GM19351 (cell line): ENCODE results near the gene SELPLG.

Experiments used
- ATAC-seq: cut with Tn5 transposase; IDR thresholded peaks from one replicate; pipeline ENCODE4 v1.9.1; 2021; ENCODE audit warnings: mild to moderate bottlenecking, moderate library complexity; ENCODE audit not compliant: unreplicated experiment

SELPLG gene

DNA sequence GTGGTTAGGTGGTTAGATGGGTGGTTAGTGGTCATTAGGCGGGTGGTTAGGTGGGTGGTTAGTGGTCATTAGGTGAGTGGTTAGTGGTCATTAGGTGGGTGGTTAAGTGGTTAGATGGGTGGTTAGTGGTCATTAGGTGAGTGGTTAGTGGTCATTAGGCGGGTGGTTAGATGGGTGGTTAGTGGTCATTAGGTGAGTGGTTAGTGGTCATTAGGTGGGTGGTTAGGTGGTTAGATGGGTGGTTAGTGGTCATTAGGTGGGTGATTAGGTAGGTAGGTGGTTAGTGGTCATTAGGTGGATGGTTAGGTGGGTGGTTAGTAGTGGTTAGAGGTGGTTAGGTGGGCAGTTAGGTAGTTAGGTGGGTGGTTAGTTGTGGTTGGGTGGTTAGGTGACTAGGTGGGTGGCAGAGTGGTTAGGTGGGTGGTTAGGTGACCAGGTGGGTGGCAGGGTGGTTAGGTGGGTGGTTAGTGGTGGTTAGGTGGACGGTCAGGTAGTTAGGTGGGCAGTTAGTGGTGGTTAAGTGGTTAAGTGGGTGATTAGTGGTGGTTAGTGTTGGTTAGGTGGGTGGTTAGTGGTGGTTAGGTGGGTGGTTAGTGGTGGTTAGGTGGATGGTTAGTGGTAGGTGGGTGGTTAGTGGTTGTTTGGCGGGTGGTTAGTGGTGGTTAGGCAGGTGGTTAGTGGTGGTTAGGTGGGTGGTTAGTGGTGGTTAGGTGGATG lies 27.8 kb downstream of the SELPLG start:
- no peak for ATAC-seq

DNA sequence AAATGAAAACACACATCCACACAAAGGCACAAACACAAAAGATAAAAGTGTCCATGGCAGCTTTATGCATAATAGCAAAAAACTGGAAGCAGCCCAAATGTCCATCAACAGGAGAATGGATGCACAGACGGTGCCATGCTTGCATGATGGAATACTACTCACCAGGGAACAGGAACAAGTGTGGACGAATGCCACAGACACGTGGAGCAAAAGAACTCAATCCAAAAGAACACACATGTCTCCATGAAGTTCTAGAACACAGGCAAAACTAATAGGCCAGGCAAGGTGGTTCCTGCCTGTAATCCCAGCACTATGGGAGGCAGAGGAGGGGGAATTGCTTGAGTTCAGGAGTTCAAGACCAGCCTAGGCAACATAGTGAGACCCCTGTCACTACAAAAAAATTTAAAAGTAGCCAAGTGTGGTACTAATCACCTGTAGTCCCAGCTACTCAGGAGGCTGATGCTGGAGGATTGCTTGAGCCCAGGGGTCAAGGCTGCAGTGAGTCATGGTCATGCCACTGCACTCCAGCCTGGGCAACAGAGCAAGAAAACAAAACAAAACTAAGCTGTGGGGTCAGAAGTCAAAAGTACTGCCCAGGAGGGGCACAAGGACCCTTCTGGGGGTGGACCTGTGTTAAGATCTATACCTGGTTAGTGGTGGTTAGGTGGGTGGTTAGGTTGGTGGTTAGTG lies 28.5 kb downstream of the SELPLG start:
- no peak for ATAC-seq

DNA sequence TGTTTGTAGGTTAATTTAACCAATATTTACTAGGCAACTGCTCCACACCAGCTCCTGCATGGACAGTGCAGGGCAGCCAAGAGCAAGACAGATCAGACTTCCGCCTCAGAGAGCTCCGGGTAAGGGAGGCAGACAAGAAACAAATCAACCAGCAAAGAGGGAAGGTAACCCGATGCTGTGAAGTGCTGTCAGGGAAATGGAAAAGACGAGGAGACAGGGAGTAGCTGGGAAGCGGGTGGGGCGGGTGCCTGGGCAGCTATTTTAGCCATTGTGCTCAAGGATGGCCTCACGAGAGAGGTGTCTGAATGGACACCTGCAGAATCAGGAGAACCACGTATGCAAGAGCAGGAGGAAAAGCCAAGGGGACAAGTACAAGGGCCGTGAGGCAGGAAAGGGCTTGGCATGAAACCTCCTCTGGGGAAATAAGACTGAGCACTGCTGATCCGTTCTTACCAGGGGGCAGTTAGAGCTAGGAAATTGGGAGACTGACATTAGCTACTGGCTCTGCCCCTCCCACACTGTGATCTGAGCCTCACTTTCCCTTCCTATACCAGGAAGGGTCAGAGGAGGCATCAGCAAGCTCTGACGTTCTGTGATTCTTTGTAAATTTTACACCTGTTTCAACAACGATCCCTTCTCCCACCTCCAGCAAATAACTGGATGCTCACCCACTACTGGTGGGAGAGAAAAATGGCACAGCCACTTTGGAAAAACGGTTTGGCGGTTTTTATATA lies 29.3 kb downstream of the SELPLG start:
- no peak for ATAC-seq

DNA sequence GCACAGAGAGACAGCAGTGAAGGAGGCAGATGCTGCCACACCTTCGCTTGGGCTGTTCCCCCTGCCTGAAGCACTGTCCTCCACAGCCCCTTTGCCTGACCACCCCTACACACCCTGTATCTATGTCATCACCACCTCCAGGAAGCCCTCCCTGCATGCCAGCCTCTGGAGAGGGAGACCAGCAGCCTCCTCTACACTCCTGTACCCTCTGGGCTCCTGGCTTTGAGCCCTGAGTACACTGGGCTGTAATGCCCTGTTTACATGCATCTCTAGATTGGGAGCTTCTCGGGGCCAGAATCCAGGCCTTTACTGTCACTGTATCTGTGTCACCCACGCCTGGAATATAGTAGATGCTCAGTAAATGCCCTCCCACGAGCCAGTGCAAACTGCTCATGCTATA lies 30.0 kb downstream of the SELPLG start:
- no peak for ATAC-seq

DNA sequence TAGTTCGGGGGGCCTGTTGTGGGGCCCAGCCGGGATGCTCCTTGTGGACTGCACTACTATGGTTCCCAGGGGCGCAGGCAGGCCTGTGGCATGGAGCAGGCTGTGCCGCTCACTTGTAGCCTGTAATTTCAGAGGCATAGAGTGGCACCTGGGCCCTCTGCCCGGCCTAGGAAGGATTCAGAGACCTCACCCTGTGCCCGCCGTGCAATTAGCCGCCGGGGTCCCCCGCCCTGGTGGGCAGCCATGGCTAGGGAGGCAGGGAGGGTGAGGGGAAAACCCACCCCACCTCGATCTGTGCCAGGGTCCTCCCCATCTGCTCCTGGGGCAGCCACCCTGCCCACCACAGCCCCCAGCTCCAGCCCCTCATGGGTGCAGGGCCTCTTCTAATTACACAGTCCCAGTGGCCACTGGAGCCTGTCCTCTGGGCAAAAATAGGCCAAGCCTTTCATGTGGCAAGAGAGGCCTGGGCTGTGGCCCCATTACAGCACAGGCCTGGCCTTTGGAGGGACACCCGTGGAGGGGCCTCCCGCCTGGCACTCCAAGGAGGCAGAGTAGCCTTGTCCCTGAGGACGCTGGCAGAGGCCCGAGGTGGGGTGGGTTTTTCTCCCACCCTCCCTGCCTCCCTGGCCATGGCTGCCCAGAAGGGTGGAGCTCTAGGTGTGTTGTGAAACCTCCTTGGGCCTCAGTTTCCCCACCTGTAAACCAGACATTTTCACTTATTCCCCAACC lies 30.6 kb downstream of the SELPLG start:
- no peak for ATAC-seq

DNA sequence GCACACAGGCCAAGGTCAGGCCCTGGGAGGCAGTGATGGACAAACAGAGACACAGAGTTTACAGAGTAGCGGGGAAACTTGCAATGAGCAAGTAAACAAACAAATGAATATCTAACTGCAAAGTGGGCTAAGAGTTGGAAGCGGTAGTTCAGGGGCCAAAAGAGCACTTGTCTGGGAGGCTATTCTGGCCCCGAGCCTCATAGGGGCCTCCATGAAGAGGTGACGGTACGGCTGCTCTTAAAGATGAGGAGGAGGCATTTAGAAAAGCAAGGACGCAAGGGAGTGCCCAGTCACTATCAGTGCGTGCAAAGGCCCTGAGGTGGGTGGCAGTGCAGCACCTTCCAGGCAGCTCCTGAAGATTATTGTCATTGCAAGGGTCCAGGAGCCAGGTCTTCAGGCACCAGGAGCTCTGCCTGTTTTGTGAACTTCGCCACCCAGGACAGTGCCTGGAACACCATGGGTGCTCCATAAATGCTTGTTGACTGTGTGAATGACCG lies 31.4 kb downstream of the SELPLG start:
- ATAC-seq, result no peak

DNA sequence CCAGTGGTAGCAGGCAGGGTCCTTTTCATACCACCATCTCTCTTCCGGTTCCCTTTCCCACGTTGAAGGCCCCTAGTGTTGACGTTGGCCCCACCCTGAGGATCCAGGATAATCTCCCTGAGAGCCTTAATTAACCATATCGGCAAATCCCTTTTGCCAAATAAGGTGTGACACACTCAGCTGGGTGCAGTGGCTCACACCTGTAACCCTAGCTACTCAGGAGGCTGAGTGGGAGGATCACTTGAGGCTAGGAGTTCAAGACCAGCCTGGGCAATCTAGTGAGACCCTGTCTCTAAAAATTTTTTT lies 33.0 kb downstream of the SELPLG start:
- no peak for ATAC-seq

DNA sequence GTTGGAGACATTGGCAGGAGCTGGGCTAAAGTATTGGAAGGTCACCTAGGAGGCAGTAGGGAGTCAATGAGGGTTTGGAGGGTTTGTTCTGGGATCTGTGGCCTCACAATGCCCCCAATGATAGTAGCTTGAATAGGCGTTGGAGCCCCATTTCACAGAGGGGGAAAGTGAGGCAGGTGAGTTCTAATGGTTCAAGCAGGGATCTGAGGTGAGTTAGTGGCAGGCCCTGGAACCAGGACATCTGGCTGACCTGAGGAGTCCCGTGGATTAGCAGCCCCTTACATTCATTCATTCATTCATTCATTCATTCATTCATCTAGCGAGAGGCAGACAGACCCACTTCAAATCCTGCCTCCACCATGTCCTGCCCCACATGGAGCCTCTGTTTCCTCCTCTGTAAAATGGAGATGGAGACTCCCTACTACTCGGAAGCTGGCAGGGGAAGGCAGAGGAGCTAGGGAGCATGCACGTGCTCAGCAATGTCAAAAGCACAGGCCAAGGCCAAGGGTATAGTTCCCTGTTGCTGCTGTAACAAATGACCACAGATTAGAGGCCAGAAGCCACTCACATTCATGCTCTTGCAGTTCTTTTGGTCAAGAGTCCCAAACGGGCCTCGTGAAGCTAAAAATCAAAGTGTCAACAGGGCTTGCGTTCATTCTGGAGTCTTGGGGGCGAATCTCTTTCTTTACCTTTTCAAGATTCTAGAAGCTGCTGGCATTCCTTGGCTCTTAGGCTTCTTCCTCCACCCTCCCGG lies 33.6 kb downstream of the SELPLG start:
- ATAC-seq, result no peak

DNA sequence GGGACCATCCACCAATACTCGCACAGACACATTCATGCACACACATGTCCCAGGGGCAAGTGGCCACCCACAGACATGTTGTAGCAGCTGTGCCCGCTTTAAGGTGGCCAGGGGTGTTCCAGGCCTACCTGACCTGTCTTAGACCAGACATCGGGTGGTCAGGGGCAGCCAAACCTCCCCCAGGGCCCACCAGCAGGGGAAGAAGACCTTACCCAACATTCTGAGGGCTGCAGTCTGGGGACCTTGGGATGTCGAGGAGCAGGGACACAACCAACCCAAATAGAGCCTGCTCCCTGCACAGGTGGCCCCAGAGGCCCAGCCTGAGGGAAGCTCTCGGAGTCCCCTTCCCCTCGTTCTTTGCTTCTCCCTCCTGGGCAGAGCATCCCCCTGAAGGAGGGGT lies 34.2 kb downstream of the SELPLG start:
- no peak for ATAC-seq

DNA sequence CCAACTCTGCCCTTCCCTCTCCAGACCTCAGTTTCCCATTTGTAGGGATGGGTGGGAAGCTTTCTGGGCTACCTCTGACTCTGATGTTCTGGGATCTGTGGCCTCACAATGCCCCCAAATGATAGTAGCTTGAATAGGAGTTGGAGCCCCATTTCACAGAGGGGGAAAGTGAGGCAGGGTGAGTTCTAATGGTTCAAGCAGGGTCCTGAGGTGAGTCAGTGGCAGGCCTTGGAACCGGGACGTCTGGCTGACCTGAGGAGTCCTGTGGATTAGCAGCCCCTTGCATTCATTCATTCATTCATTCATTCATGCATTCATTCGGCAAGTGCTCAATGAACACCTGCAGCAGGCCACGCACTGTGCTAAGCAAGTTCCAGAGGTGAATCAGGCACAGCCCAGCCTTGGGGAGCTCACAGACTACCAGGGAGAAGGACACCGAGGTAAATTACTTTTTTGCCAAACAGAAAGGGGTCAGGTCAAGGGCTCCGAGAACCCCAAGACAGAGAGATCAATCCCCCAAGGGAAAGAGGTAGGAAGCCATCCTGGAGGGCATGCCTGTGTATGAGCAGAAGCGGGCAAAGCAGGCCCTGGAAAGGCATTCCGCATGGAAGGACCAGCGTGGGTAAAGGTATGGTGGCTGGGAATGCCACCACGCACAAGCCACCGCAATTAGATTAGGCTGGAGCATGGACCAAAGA lies 35.0 kb downstream of the SELPLG start:
- no peak for ATAC-seq

DNA sequence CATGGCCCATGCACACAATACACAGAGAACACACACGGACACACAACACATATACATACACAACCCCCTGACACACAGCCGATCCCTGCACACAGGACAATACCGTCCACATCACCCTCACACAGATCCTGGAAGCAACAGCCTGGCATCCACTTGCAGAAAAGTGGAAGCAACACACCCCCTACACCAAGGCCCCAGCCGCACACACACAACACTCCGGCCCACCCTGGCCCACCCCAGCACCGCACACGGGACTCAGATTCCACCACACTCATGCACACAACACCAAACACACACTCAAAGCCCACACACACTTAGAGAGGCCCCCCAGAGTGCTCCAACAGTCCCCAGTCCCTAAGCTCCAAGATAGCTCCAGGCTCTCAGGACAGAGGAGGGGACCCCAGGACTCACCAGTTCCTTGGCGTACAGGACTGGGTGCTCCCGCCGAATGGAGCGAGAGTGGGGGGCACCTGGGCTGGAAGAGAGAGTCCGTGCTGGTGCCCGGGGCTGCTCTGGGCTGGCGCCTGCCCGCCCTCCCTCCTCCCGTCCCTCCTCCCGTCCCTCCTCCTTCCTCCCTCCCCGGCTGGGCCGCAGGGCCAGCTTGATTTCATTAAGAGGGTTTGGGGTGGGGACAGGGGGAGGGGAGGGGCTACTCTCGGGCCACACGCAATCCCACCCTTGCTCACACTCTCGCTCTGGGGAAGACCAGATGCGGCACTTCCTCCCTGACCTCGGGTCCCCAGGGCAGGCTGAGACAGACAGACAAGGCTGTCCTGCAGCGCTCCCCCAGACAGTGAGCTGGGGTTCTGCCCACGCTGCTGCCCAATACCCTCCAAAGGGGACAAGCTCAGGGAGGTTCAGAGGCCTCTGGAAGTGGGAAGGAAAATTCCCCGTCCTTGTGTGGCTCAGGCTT lies 35.9 kb downstream of the SELPLG start, which contains the start of gene TMEM119:
TMEM119 (minus strand) TSS at position 526 of the 913 bp plus-strand sequence. CDS start 5,701 bp downstream, outside the sequence.
- ATAC-seq, result no peak

DNA sequence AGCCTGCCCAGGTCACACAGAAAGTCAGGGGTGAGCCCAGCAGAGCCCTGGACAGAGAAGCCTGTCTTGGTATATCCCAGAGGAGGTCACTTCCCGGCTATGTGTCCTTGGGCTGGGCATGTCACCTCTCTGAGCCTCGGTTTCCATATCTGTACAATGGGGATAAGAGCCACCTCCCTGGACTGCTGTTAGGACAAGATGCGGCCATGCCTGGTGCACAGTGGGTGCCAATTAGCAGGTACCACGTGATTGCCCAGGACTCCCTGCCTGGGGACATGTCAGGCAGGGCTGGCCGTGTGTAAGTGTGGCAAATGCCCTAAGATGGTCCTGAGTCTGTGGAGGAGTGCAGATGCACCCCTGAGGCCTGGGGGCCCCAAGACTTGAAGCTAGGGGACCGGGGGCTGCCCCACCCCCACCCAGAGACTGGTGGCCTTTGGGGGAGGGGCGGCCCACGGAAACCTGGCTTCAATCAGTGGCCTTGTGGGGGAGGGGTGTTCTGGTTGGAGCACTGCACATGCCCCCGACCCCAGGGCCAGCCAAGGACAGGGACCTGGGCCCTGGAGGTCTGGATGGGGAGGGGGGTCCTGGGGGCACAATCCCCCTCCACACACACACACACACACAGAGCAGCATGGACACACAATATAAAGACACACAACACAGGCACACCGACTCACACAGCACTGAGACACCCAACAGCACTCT lies 36.7 kb downstream of the SELPLG start:
- no peak for ATAC-seq

DNA sequence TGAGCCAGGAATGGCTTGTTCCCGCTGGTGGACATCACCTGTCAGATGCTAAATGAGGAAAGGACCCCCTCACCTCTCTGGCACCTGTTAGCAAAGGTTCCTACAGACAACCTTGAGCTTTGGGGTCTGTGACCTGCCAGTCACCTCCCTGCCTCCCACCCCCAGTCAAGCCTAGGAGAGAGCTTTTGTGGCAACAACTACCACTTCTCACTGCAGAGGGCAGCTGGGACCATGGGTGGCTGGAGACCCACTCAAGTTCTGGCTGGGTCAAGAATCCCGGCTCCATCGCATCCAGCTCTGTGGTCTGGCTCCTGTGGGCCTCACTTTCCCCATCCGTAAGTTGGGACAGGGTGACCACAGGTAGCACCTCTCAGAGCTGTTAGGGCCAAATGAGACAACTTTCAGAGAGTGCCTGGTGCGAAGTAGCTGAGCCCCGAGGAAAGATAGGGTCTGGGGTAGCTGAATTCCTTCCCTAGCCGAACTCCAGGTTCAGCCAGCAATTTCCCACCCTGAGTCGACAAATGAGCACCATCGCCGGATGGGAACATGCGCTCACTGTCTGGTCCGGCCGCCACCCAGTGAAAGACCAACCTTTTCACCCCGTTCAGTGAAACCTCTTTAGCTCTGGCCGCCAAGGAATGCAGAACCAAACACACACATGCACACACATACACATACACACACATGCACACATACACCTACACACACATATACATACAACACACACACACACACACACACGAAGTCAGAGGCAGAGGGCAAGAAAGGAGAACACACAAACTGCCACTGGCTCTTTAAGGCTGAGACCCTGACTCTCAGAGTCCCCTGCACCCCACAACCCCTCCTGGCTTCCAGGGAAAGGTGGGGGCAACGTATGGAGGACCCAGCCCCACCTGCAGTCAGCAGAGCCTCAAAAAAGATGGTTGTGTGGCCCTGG lies 37.7 kb downstream of the SELPLG start:
- ATAC-seq, result no peak

DNA sequence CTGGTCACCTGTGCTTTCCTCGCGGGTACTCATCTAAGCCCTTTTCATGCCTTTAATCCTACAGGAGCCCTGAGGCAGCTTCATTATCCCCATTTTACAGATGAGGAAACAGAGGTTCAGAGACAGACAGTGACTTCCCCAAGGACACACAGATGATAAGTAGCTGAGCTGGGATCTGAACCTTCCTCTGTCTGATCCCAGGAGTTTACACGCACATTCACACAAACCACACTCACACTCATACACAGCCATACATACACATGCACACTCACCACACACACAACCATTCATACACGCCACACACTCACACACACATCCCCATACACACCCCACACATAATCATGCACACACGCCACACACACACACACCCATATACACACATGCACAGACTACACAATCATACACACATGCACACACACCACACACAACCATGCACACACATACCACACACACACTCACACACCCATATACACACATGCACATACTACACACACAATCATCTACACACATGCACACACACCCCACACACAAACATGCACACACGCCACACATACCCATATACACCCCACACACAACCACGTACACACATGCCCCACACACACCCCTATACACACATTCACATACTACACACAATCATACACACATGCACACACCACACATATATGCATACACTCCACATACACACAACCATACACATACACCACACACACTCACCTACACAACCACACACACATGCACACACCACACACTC lies 38.6 kb downstream of the SELPLG start:
- no peak for ATAC-seq

DNA sequence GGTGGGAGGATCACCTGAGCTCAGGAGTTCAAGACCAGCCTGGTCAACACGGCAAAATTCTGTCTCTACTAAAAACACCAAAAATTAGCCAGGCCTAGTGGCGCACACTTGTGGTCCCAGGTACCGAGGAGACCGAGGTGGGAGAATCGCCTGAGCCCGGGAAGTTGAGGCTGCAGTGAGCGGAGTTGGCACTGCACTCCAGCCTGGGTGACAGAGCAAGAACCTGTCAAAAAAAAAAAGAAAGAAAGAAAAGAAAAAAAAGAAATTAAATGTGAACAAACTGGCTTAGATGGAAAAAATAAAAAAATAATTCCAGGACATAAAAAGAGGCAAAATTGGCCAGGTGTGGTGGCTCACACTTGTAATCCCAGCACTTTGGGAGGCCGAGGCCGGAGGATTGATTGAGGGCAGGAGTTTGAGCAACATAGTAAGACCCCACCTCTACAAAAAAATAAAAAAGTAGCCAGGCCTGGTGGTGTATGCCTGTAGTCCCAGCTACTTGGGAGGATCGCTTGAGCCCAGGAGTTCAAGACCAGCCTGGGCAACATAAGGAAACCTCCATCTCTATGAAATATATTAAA lies 39.3 kb downstream of the SELPLG start:
- no peak for ATAC-seq
